Fibroblast of lung (primary cell): ENCODE data around the gene DCUN1D1.

Source experiments
- CTCF ChIP-seq, 2 donors: IDR thresholded peaks in 1 of 2; conservative IDR thresholded peaks in 1 of 2; 1 replicate in 1 of 2; 2 replicates in 1 of 2; pipeline ENCODE4 v1.5.1; 2011 to 2012; ENCODE audit warnings: low read length in 2 of 2, control low read depth in 1 of 2, inconsistent platforms in 1 of 2, low read depth in 1 of 2, mild to moderate bottlenecking in 1 of 2
- EZH2 ChIP-seq: IDR thresholded peaks from 2 replicates; pipeline ENCODE4 v1.5.1; 2012; ENCODE audit warnings: low read length, control low read depth, mild to moderate bottlenecking; ENCODE audit errors: missing control alignments

GRCh38 chr3:182981038-182981380 is 671 bp upstream of the DCUN1D1 start:
- TF ChIP-seq CTCF (conservative IDR thresholded peaks at IDR 0.05 in 1 of 2, IDR thresholded peaks at IDR 0.05 in 1 of 2; ENCODE audit: low read depth in 1 of 2, low read length in 2 of 2): no peak
- no peak for TF ChIP-seq EZH2
